ENCODE data around the gene PCDHA3. TPM values are rescaled to one million over a fixed set of nuclear protein-coding genes. Genes with fewer than 3 reads are reported as not detected.

PCDHA3 gene
- total and polyA plus RNA-seq, 2 of the 13 experiments (the other 11 are each of a cell fraction or from before 2014, with no cell fraction given) = not detected

DNA sequence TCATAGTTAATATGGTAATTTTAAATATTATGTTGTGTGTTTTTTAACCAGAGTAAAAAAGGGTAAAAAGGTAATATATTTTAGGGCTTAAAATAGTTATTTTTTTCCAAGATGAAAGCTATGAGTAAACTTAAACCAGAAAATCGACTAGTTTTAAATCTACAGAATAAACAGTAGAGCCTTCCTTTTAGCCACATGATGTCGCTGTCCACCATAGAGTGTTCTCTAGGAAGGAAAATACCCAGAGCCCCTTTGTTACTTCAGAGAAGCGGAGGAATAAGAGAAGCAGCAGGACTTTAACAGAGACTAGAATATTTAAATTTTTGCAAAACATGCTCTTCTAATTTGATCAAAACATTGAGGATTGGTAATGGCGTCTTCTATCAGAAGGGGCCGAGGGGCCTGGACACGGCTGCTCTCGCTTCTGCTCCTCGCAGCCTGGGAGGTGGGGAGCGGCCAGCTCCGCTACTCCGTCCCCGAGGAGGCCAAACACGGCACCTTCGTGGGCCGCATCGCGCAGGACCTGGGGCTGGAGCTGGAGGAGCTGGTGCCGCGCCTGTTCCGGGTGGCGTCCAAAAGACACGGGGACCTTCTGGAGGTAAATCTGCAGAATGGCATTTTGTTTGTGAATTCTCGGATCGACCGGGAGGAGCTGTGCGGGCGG, 6.1 kb upstream of the PCDHA3 start, which contains the start of gene PCDHA2:
TSS of gene PCDHA2 (plus strand) at position 258 of the 664 bp plus-strand sequence.
- no peak within 1 kb of the TSS for H3K4me2 ChIP-seq (ENCODE audit: low read depth, low read length)
- CTCF ChIA-PET (ENCODE audit: low intra/inter-chr PET ratio, low total read pairs) = no interaction called here
- in situ Hi-C loops (cut with HindIII; ENCODE audit: extremely low pct_ligation_motif_present, low pct_unique_long_range_greater_than_20kb) = no loop called here

More for the DNA sequence above, 6.1 kb upstream of the PCDHA3 start, which contains the start of gene PCDHA2:
- TF ChIP-seq RCOR2 (CRISPR knock-in tag; IDR thresholded peaks at IDR 0.05) = no peak
- no peak for TF ChIP-seq ZNF354B (CRISPR knock-in tag; IDR thresholded peaks at IDR 0.05)
- no peak for TF ChIP-seq ZSCAN9 (CRISPR knock-in tag; IDR thresholded peaks at IDR 0.05; ENCODE audit: borderline replicate concordance)
- no peak for TF ChIP-seq ZNF160 (CRISPR knock-in tag; IDR thresholded peaks at IDR 0.05)
- TF ChIP-seq FOXJ3 (CRISPR knock-in tag; IDR thresholded peaks at IDR 0.05; ENCODE audit: borderline replicate concordance) = no peak
- no peak for TF ChIP-seq TMF1 (CRISPR knock-in tag; IDR thresholded peaks at IDR 0.05; ENCODE audit: low read depth)
- TF ChIP-seq ZNF761 (CRISPR knock-in tag; conservative IDR thresholded peaks at IDR 0.05) = no peak
- no peak for TF ChIP-seq PBX2 (CRISPR knock-in tag; IDR thresholded peaks at IDR 0.05)
- TF ChIP-seq CBX5 (CRISPR knock-in tag; IDR thresholded peaks at IDR 0.05; ENCODE audit: borderline replicate concordance) = no peak
- TF ChIP-seq, protein P1, sequence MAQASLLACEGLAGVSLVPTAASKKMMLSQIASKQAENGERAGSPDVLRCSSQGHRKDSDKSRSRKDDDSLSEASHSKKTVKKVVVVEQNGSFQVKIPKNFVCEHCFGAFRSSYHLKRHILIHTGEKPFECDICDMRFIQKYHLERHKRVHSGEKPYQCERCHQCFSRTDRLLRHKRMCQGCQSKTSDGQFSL (CRISPR knock-in tag; IDR thresholded peaks at IDR 0.05) = no peak
- no peak for TF ChIP-seq ZNF570 (CRISPR knock-in tag; IDR thresholded peaks at IDR 0.05; ENCODE audit: borderline replicate concordance)
- no peak for TF ChIP-seq ZNF670 (CRISPR knock-in tag; IDR thresholded peaks at IDR 0.05; ENCODE audit: borderline replicate concordance)
- TF ChIP-seq BCL6 (CRISPR knock-in tag; IDR thresholded peaks at IDR 0.05) = no peak
- TF ChIP-seq ZNF383 (CRISPR knock-in tag; IDR thresholded peaks at IDR 0.05; ENCODE audit: borderline replicate concordance) = no peak
- TF ChIP-seq ZNF792 (CRISPR knock-in tag; IDR thresholded peaks at IDR 0.05) = no peak
- TF ChIP-seq TGIF2 (CRISPR knock-in tag; IDR thresholded peaks at IDR 0.05) = no peak
- no peak for TF ChIP-seq ZNF431 (CRISPR knock-in tag; IDR thresholded peaks at IDR 0.05; ENCODE audit: borderline replicate concordance, low read depth)
- WGBS (ENCODE audit: low lambda C conversion rate) = 55% methylated on average over 25 of the region's 27 CpGs
- Histone ChIP-seq H3K9me3 (ENCODE audit: low read length) (peaks cover 31% of the 10 kb centered on the region), H3K36me3 (replicated peaks in 1 of 2; ENCODE audit: control insufficient read depth in 1 of 2, insufficient read depth in 2 of 2, low read length in 2 of 2) (no peaks in the 10 kb centered on the region), H3K27me3 (ENCODE audit: control insufficient read depth in 1 of 2, insufficient read depth in 2 of 2, low read length in 2 of 2) (no peaks in the 10 kb centered on the region), H3K79me2 (ENCODE audit: insufficient read depth, low read length) (no peaks in the 10 kb centered on the region), H3K4me1 (ENCODE audit: insufficient read depth, low read length) (no peaks in the 10 kb centered on the region), H3K9ac (ENCODE audit: insufficient read depth, low read depth, low read length) (no peak within 1 kb of the TSS), H2AFZ (ENCODE audit: low read length) (no peak within 1 kb of the TSS), H3K27ac (ENCODE audit: extremely low read length, insufficient read depth, low read length) (no peak within 1 kb of the TSS), H4K20me1 (ENCODE audit: insufficient read depth, low read length) (no peaks in the 10 kb centered on the region), H3K4me3 (replicated peaks in 1 of 3; ENCODE audit: insufficient read depth in 1 of 3, low read depth in 2 of 3, low read length in 3 of 3) (no peak within 1 kb of the TSS)
- POLR2A ChIA-PET = no interaction called here
- no TSS peak for BruUV-seq (replicated peaks)
- FAIRE-seq = no peak
- intact Hi-C loops (cut with micrococcal nuclease; ENCODE audit: unreplicated experiment) = no loop called here
- no peak for ATAC-seq
- no peak for DNase-seq (ENCODE audit: low spot score)
